H1 (cell line): ENCODE measurements around the gene ANKFN1. TPM values are rescaled to one million over a fixed set of nuclear protein-coding genes. Genes with fewer than 3 reads are reported as not detected.

Source experiments
- CTCF ChIA-PET: fragments of 300-600 bp; sonication (Branson Sonifier 250); formaldehyde crosslinking; loops from one replicate; lab custom pipeline; 2021; ENCODE audit not compliant: partially characterized antibody; lab: Charles Lee
- POLR2A ChIA-PET: fragments of 300-600 bp; sonication (Branson Sonifier 250); formaldehyde crosslinking; loops from one replicate; lab custom pipeline; 2021; ENCODE audit warnings: inconsistent platforms; ENCODE audit not compliant: partially characterized antibody; lab: Charles Lee
- DNase-seq, 2 experiments: peaks; one replicate each; pipeline versions ENCODE4 v3.0.0 to v3.0.0-alpha.2; 2010 to 2022; ENCODE audit warnings: low spot score in 2 of 2, low read depth in 1 of 2, mixed read lengths in 1 of 2
- FAIRE-seq: peaks from 2 replicates; lab custom pipeline; 2011; peaks lifted over from hg19 to GRCh38; lab: Jason Lieb, UNC
- H2AFZ ChIP-seq: 2 replicates; pipeline ENCODE4 v1.8.1; 2012; ENCODE audit warnings: low read length, inconsistent platforms
- H2AK5ac ChIP-seq: 2 replicates; pipeline ENCODE4 v1.6.1; 2013; ENCODE audit warnings: low read depth, low read length
- H2BK120ac ChIP-seq: replicated peaks from 2 replicates; pipeline ENCODE3; 2013; ENCODE audit warnings: low read depth, low read length, inconsistent platforms
- H2BK12ac ChIP-seq: 2 replicates; pipeline ENCODE4 v1.6.1; 2013; ENCODE audit warnings: low read depth, low read length
- H2BK15ac ChIP-seq: 2 replicates; pipeline ENCODE4 v1.6.1; 2013; ENCODE audit warnings: low read length
- H2BK20ac ChIP-seq: 2 replicates; pipeline ENCODE4 v1.6.1; 2013; ENCODE audit warnings: low read length
- H2BK5ac ChIP-seq: 2 replicates; pipeline ENCODE4 v1.6.1; 2013; ENCODE audit warnings: low read depth, low read length
- H3K14ac ChIP-seq: 2 replicates; pipeline ENCODE4 v1.6.1; 2013; ENCODE audit warnings: inconsistent platforms; ENCODE audit not compliant: insufficient read length
- H3K18ac ChIP-seq: 2 replicates; pipeline ENCODE4 v1.6.1; 2013; ENCODE audit warnings: low read length; ENCODE audit errors: extremely low read depth
- H3K23ac ChIP-seq: 2 replicates; pipeline ENCODE4 v1.6.1; 2013; ENCODE audit warnings: inconsistent platforms; ENCODE audit not compliant: insufficient read length
- H3K23me2 ChIP-seq: 2 replicates; pipeline ENCODE4 v1.6.1; 2013; ENCODE audit warnings: low read depth, low read length
- H3K27ac ChIP-seq: 2 replicates; pipeline ENCODE4 v1.6.1; 2011; ENCODE audit warnings: low read depth, low read length, inconsistent platforms
- H3K27me3 ChIP-seq, 4 experiments: replicated peaks in 1 of 4; 1 replicate in 1 of 4; 2 replicates in 3 of 4; pipeline versions ENCODE4 v1.6.1 to v1.8.1; 2011 to 2013; ENCODE audit warnings: low read length in 3 of 4, mild to moderate bottlenecking in 3 of 4, inconsistent platforms in 2 of 4, mixed read lengths in 2 of 4, moderate library complexity in 1 of 4; ENCODE audit not compliant: control insufficient read depth in 3 of 4, insufficient read depth in 3 of 4; ENCODE audit errors: extremely low read depth in 1 of 4
- H3K36me3 ChIP-seq, 4 experiments: 2 replicates each; pipeline versions ENCODE4 v1.6.1 to v1.8.1; 2011 to 2013; ENCODE audit warnings: mild to moderate bottlenecking in 4 of 4, low read length in 3 of 4, moderate library complexity in 2 of 4, control low read depth in 1 of 4, inconsistent platforms in 1 of 4; ENCODE audit not compliant: insufficient read depth in 4 of 4, control insufficient read depth in 2 of 4
- H3K4ac ChIP-seq: replicated peaks from 2 replicates; pipeline ENCODE3; 2013; ENCODE audit warnings: low read length, low read depth, mixed read lengths, inconsistent platforms; ENCODE audit not compliant: insufficient read length
- H3K4me1 ChIP-seq, 4 experiments: replicated peaks in 1 of 4; 1 replicate in 1 of 4; 2 replicates in 3 of 4; pipeline versions ENCODE4 v1.6.1 to v1.8.1; 2011 to 2013; ENCODE audit warnings: low read length in 3 of 4, inconsistent platforms in 2 of 4, mixed read lengths in 1 of 4; ENCODE audit not compliant: insufficient read depth in 4 of 4, control insufficient read depth in 3 of 4
- H3K4me2 ChIP-seq, 2 experiments: 2 replicates each; pipeline versions ENCODE4 v1.6.1 to v1.8.1; 2011 to 2013; ENCODE audit warnings: low read depth in 2 of 2, low read length in 2 of 2, control low read depth in 1 of 2, inconsistent platforms in 1 of 2, mild to moderate bottlenecking in 1 of 2; ENCODE audit not compliant: insufficient read depth in 1 of 2
- H3K4me3 ChIP-seq, 4 experiments: fragments of 200-600, 300-600 bp in 1 of 4; sonication (generic), shearing (Covaris generic), sonication (Bioruptor Twin) in 1 of 4; 2 replicates each; pipeline versions ENCODE4 v1.5.1 to v1.8.1; 2011 to 2016; ENCODE audit warnings: low read length in 4 of 4, low read depth in 3 of 4, control low read depth in 2 of 4, inconsistent platforms in 2 of 4, mild to moderate bottlenecking in 2 of 4, mixed read lengths in 1 of 4, moderate library complexity in 1 of 4; ENCODE audit not compliant: insufficient read depth in 2 of 4; ENCODE audit errors: extremely low read depth in 1 of 4
- H3K56ac ChIP-seq: replicated peaks from 2 replicates; pipeline ENCODE3; 2013; ENCODE audit warnings: low read depth, mild to moderate bottlenecking, mixed read lengths, low read length, inconsistent platforms; ENCODE audit not compliant: insufficient read length
- H3K79me1 ChIP-seq: 2 replicates; pipeline ENCODE4 v1.6.1; 2013; ENCODE audit warnings: low read depth, low read length, control low read depth
- H3K79me2 ChIP-seq, 2 experiments: 2 replicates each; pipeline versions ENCODE4 v1.6.1 to v1.8.1; 2012 to 2013; ENCODE audit warnings: low read length in 2 of 2, mild to moderate bottlenecking in 2 of 2, inconsistent platforms in 1 of 2; ENCODE audit not compliant: insufficient read depth in 2 of 2, control insufficient read depth in 1 of 2
- H3K9ac ChIP-seq, 4 experiments: replicated peaks in 1 of 4; 1 replicate in 1 of 4; 2 replicates in 3 of 4; pipeline versions ENCODE4 v1.6.1 to v1.8.1; 2011 to 2013; ENCODE audit warnings: low read depth in 3 of 4, low read length in 3 of 4, control low read depth in 2 of 4, mild to moderate bottlenecking in 2 of 4, moderate library complexity in 2 of 4, inconsistent platforms in 1 of 4; ENCODE audit errors: extremely low read depth in 1 of 4
- H3K9me3 ChIP-seq, 2 experiments: 2 replicates each; pipeline versions ENCODE4 v1.6.1 to v1.8.1; 2012 to 2013; ENCODE audit warnings: mild to moderate bottlenecking in 2 of 2, moderate library complexity in 2 of 2, control low read depth in 1 of 2, inconsistent platforms in 1 of 2, low read depth in 1 of 2, low read length in 1 of 2, mixed read lengths in 1 of 2; ENCODE audit not compliant: insufficient read depth in 2 of 2
- H4K20me1 ChIP-seq, 2 experiments: replicated peaks in 1 of 2; 2 replicates each; pipeline versions ENCODE3 to v1.8.1; 2011 to 2013; ENCODE audit warnings: inconsistent platforms in 2 of 2, low read length in 2 of 2, mild to moderate bottlenecking in 1 of 2; ENCODE audit not compliant: insufficient read depth in 2 of 2, control insufficient read depth in 1 of 2
- H4K5ac ChIP-seq: 2 replicates; pipeline ENCODE4 v1.6.1; 2013; ENCODE audit warnings: low read length, low read depth, mixed read lengths, inconsistent platforms; ENCODE audit not compliant: insufficient read length
- H4K8ac ChIP-seq: 2 replicates; pipeline ENCODE4 v1.8.0; 2013; ENCODE audit warnings: mild to moderate bottlenecking, moderate library complexity, low read length, inconsistent platforms; ENCODE audit not compliant: insufficient read depth; ENCODE audit errors: extremely low read depth
- H4K91ac ChIP-seq: replicated peaks from 2 replicates; pipeline ENCODE3; 2013; ENCODE audit warnings: low read length, mixed read lengths, inconsistent platforms; ENCODE audit not compliant: insufficient read length
- HDAC6 ChIP-seq: IDR thresholded peaks from one replicate; pipeline ENCODE4 v1.7.1; 2012; ENCODE audit warnings: low read depth, mild to moderate bottlenecking, inconsistent platforms, low read length, moderate library complexity
- JUND ChIP-seq: IDR thresholded peaks from 2 replicates; pipeline ENCODE4 v1.6.1; 2011; ENCODE audit warnings: mild to moderate bottlenecking, improper control_type of control experiment, low read length
- KDM5A ChIP-seq: fragments of 200-600 bp; IDR thresholded peaks from 2 replicates; pipeline ENCODE4 v1.7.1; 2012; ENCODE audit warnings: mild to moderate bottlenecking, low read length, inconsistent platforms, mixed read lengths
- NRF1 ChIP-seq: IDR thresholded peaks from 2 replicates; pipeline ENCODE4 v1.6.1; 2011; ENCODE audit warnings: mild to moderate bottlenecking, low read depth, low read length, improper control_type of control experiment
- PHF8 ChIP-seq: fragments of 200-600 bp; sonication (generic); conservative IDR thresholded peaks from 2 replicates; pipeline ENCODE4 v1.7.1; 2012; ENCODE audit warnings: low read depth, mild to moderate bottlenecking, inconsistent platforms, low read length, moderate library complexity
- RXRA ChIP-seq: IDR thresholded peaks from 2 replicates; pipeline ENCODE4 v1.6.1; 2011; ENCODE audit warnings: low read depth, mild to moderate bottlenecking, low read length, moderate library complexity; ENCODE audit not compliant: insufficient read depth
- SAP30 ChIP-seq: fragments of 300-600 bp; sonication (generic); IDR thresholded peaks from 2 replicates; pipeline ENCODE4 v1.7.1; 2012; ENCODE audit warnings: low read length, moderate library complexity, mild to moderate bottlenecking, inconsistent platforms; ENCODE audit not compliant: insufficient read depth, insufficient replicate concordance
- SIX5 ChIP-seq: IDR thresholded peaks from 2 replicates; pipeline ENCODE4 v1.6.1; 2011; ENCODE audit warnings: mild to moderate bottlenecking, low read depth, low read length
- SP2 ChIP-seq: IDR thresholded peaks from 2 replicates; pipeline ENCODE4 v1.6.1; 2012; ENCODE audit warnings: mild to moderate bottlenecking, low read length, inconsistent platforms
- SUZ12 ChIP-seq: fragments of 200-600 bp; sonication (generic); IDR thresholded peaks from 2 replicates; pipeline ENCODE4 v1.6.1; 2012; ENCODE audit warnings: mild to moderate bottlenecking, inconsistent platforms, low read length, moderate library complexity, mixed read lengths
- WGBS, 2 experiments: shearing (Covaris generic) in 1 of 2; methylation state at CpG; one replicate each; pipeline versions ENCODE4 v1.1.6 to v1.1.7; 2013 to 2015; ENCODE audit warnings: low lambda C conversion rate in 2 of 2, mixed read lengths in 2 of 2, inconsistent platforms in 1 of 2, low coverage in 1 of 2, missing lambda C conversion rate in 1 of 2; ENCODE audit not compliant: insufficient replicate concordance in 2 of 2, insufficient coverage in 1 of 2, insufficient read length in 1 of 2; ENCODE audit errors: extremely low coverage in 1 of 2, missing lambda C conversion rate in 1 of 2; 5-methylcytosine and 5-hydroxymethylcytosine counted together
- polyA plus RNA-seq, 7 experiments: library from polyadenylated mRNA; depleted of rRNA in 3 of 7; stranded (reverse) in 5 of 7; unstranded in 2 of 7; fragments of >200 nt in 5 of 7; fragments of 200-250 nt in 2 of 7; gene quantifications; 1 replicate in 5 of 7; 2 replicates in 1 of 7; 4 replicates in 1 of 7; pipeline versions ENCODE4 v1.2.1 to v1.2.3, GENCODE V29; 2011 to 2013; ENCODE audit warnings: missing spikeins in 2 of 7, mixed read lengths in 2 of 7
- total RNA-seq: library from RNA; stranded (reverse); fragmentation: NEBNext Ultra II Directional; extraction: Animal tissue kit (Norgen Biotek cat#: 25700); gene quantifications from 2 replicates; pipeline ENCODE4 v1.2.1, GENCODE V29; 2021
- TF ChIP-seq, protein P1 (sequence below), 3 experiments: IDR thresholded peaks; 1 replicate in 2 of 3; 2 replicates in 1 of 3; pipeline versions ENCODE4 v1.5.1 to v1.6.1; 2011; ENCODE audit warnings: low read length in 3 of 3, mild to moderate bottlenecking in 3 of 3, inconsistent platforms in 2 of 3, low read depth in 1 of 3, moderate library complexity in 1 of 3; ENCODE audit not compliant: insufficient read depth in 1 of 3; ENCODE audit errors: control extremely low read depth in 1 of 3
- TF ChIP-seq, protein P2 (sequence below): IDR thresholded peaks from 2 replicates; pipeline ENCODE4 v1.6.1; 2012; ENCODE audit warnings: inconsistent platforms

Gene ANKFN1
- total and polyA plus RNA-seq, 2 of the 8 experiments (the other 6 are each of a cell fraction or from before 2014, with no cell fraction given): not detected

DNA sequence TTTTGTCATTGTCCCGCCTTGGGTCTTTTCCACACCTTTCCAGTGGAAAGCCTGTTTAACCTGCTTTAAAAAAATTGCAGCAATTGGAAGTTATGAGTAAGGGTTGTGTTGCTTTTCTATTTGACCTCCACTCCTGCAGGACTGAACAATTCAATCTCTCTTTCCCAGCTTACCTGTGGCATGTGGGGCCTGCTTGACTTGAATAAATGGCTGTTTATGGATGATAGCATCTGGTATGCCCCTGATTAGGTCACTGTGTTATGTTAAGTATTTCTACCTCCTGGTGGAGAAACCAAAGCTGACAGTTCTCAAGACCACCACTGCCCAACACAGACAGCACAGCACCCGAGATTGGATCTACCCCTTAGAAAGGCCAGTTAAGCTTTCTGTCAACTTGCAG lies 375.4 kb downstream of the ANKFN1 start:
- Histone ChIP-seq H4K20me1 (no peaks in the 10 kb centered on the region), H3K18ac (no peak overlapping the region), H3K36me3 (no peaks in the 10 kb centered on the region), H2BK12ac (no peak overlapping the region), H3K14ac (no peak overlapping the region), H4K8ac (no peak overlapping the region), H4K5ac (no peak overlapping the region), H2AFZ (no peak overlapping the region), H3K4me2 (no peak overlapping the region), H3K9ac (no peak overlapping the region; a peak in 1 of 7 replicates), H3K27ac (no peak overlapping the region), H4K91ac (no peak overlapping the region), H3K4me1 (no peaks in the 10 kb centered on the region; a peak in 1 of 7 replicates), H3K79me1 (no peaks in the 10 kb centered on the region), H2BK15ac (no peak overlapping the region), H3K27me3 (no peaks in the 10 kb centered on the region; a peak in 1 of 7 replicates), H3K56ac (no peak overlapping the region), H3K23ac (no peak overlapping the region), H3K23me2 (no peaks in the 10 kb centered on the region), H2BK120ac (no peak overlapping the region), H3K4ac (no peak overlapping the region), H2BK5ac (no peak overlapping the region), H2BK20ac (no peak overlapping the region), H2AK5ac (no peak overlapping the region), H3K79me2 (no peaks in the 10 kb centered on the region), H3K9me3 (no peaks in the 10 kb centered on the region), H3K4me3 (no peak overlapping the region)
- POLR2A ChIA-PET: no interaction called here
- no peak for FAIRE-seq
- 87% methylated on average over 2 of the region's 2 CpGs; no CpG with 5 or more reads in 1 of the 2 experiments for WGBS, 2 experiments
- DNase-seq: no peak
- CTCF ChIA-PET: interaction anchor here (0.6 to 1.4 kb wide), 5 partner anchors 22 to 171 kb away, joined by 3 to 4 read pairs (median 3); no protein-coding TSS in a partner anchor
- TF ChIP-seq RXRA (no peak), SP2 (no peak), SIX5 (no peak), KDM5A (no peak), SUZ12 (no peak), HDAC6 (no peak), JUND (no peak), PHF8 (no peak), SAP30 (no peak), NRF1 (no peak)
- TF ChIP-seq, protein P1, sequence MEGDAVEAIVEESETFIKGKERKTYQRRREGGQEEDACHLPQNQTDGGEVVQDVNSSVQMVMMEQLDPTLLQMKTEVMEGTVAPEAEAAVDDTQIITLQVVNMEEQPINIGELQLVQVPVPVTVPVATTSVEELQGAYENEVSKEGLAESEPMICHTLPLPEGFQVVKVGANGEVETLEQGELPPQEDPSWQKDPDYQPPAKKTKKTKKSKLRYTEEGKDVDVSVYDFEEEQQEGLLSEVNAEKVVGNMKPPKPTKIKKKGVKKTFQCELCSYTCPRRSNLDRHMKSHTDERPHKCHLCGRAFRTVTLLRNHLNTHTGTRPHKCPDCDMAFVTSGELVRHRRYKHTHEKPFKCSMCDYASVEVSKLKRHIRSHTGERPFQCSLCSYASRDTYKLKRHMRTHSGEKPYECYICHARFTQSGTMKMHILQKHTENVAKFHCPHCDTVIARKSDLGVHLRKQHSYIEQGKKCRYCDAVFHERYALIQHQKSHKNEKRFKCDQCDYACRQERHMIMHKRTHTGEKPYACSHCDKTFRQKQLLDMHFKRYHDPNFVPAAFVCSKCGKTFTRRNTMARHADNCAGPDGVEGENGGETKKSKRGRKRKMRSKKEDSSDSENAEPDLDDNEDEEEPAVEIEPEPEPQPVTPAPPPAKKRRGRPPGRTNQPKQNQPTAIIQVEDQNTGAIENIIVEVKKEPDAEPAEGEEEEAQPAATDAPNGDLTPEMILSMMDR (IDR thresholded peaks at IDR 0.05; ENCODE audit: control extremely low read depth in 1 of 3, insufficient read depth in 1 of 3, low read depth in 1 of 3, low read length in 3 of 3): no peak
- TF ChIP-seq, protein P2, sequence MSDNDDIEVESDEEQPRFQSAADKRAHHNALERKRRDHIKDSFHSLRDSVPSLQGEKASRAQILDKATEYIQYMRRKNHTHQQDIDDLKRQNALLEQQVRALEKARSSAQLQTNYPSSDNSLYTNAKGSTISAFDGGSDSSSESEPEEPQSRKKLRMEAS: no peak
